ENCODE measurements around the gene FUT2.

FUT2 gene

GRCh38 chr19:48660852-48661710 lies 34.7 kb upstream of the FUT2 start:
- peak overlapping the region; percentile 0 for H3K4me3 ChIP-seq (ENCODE audit: low read length)
- H3K27ac ChIP-seq (ENCODE audit: low read depth, low read length): peak overlapping the region; percentile 16
- no peaks in the 10 kb centered on the region for H3K36me3 ChIP-seq (ENCODE audit: control insufficient read depth, insufficient read depth, low read length)
- no peak overlapping the region for H3K9ac ChIP-seq (ENCODE audit: low read length)
- H3K27me3 ChIP-seq (ENCODE audit: control insufficient read depth, insufficient read depth, low read length): no peaks in the 10 kb centered on the region
- H3K4me1 ChIP-seq (ENCODE audit: control insufficient read depth, insufficient read depth, low read length): peaks cover 5% of the 10 kb centered on the region

DNA sequence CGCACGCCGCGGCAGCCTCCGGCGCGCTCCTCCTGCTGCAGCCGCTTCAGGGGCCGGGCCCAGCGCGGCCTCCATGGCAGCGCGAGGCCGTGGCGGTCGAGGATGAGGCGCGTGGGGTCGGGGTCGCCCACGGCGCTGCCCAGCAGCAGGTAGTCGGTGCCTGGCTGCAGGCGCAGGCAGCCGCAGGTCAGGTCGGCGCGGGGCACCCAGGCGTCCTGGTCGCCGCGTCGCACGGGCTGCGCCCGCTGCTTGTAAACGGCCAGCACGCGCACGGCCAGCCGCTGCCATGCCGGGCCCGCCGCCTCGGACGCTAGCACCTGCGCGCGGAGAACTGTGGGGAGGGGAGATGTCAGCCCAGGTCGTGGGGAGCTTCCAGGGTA lies 34.1 kb upstream of the FUT2 start:
- Histone ChIP-seq H3K4me1 (ENCODE audit: control insufficient read depth, insufficient read depth, low read length) (peaks cover 5% of the 10 kb centered on the region), H3K9ac (ENCODE audit: low read length) (no peak overlapping the region), H3K4me3 (ENCODE audit: low read length) (no peak overlapping the region), H3K36me3 (ENCODE audit: control insufficient read depth, insufficient read depth, low read length) (no peaks in the 10 kb centered on the region), H3K27me3 (ENCODE audit: control insufficient read depth, insufficient read depth, low read length) (no peaks in the 10 kb centered on the region), H3K27ac (ENCODE audit: low read depth, low read length) (no peak overlapping the region)

- no peak overlapping the region for H3K9ac ChIP-seq (ENCODE audit: low read length)
- no peaks in the 10 kb centered on the region for H3K36me3 ChIP-seq (ENCODE audit: control insufficient read depth, insufficient read depth, low read length)
- no peaks in the 10 kb centered on the region for H3K27me3 ChIP-seq (ENCODE audit: control insufficient read depth, insufficient read depth, low read length)
- no peak overlapping the region for H3K27ac ChIP-seq (ENCODE audit: low read depth, low read length)
- H3K4me3 ChIP-seq (ENCODE audit: low read length): no peak overlapping the region
- H3K4me1 ChIP-seq (ENCODE audit: control insufficient read depth, insufficient read depth, low read length): peaks cover 5% of the 10 kb centered on the region
These were observed 32.1 kb upstream of the FUT2 start for GRCh38 chr19:48663667-48664066.

- no peaks in the 10 kb centered on the region for H3K36me3 ChIP-seq (ENCODE audit: control insufficient read depth, insufficient read depth, low read length)
- no peak overlapping the region for H3K4me3 ChIP-seq (ENCODE audit: low read length)
- no peak overlapping the region for H3K27ac ChIP-seq (ENCODE audit: low read depth, low read length)
- no peaks in the 10 kb centered on the region for H3K27me3 ChIP-seq (ENCODE audit: control insufficient read depth, insufficient read depth, low read length)
- peaks cover 5% of the 10 kb centered on the region for H3K4me1 ChIP-seq (ENCODE audit: control insufficient read depth, insufficient read depth, low read length)
- H3K9ac ChIP-seq (ENCODE audit: low read length): no peak overlapping the region
These were observed 31.3 kb upstream of the FUT2 start for GRCh38 chr19:48664476-48664875.

GRCh38 chr19:48665786-48666185 lies 30.0 kb upstream of the FUT2 start:
- H3K27ac ChIP-seq (ENCODE audit: low read depth, low read length): no peak overlapping the region
- H3K4me1 ChIP-seq (ENCODE audit: control insufficient read depth, insufficient read depth, low read length): peaks cover 3% of the 10 kb centered on the region
- H3K9ac ChIP-seq (ENCODE audit: low read length): no peak overlapping the region
- no peaks in the 10 kb centered on the region for H3K36me3 ChIP-seq (ENCODE audit: control insufficient read depth, insufficient read depth, low read length)
- H3K27me3 ChIP-seq (ENCODE audit: control insufficient read depth, insufficient read depth, low read length): no peaks in the 10 kb centered on the region
- H3K4me3 ChIP-seq (ENCODE audit: low read length): no peak overlapping the region

- no peak overlapping the region for H3K9ac ChIP-seq (ENCODE audit: low read length)
- H3K4me3 ChIP-seq (ENCODE audit: low read length): no peak overlapping the region
- H3K27ac ChIP-seq (ENCODE audit: low read depth, low read length): no peak overlapping the region
- H3K27me3 ChIP-seq (ENCODE audit: control insufficient read depth, insufficient read depth, low read length): no peaks in the 10 kb centered on the region
- no peaks in the 10 kb centered on the region for H3K4me1 ChIP-seq (ENCODE audit: control insufficient read depth, insufficient read depth, low read length)
- no peaks in the 10 kb centered on the region for H3K36me3 ChIP-seq (ENCODE audit: control insufficient read depth, insufficient read depth, low read length)
These were observed 27.4 kb upstream of the FUT2 start for GRCh38 chr19:48668332-48668731.

DNA sequence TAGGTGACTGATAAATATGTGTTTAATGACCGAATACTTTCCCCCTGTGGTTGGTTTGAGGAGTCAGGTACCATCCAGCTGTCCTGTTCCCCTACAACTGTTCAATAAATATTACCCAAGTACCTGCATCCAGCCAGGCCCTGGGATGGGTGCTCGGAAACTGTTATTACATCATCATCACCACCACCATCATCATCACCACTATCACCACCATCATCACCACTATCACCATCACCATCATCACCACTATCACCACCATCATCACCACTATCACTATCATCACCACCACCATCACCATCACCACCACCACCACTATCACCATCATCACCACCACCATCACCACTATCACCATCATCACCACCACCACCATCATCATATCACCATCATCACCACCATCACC lies 27.0 kb upstream of the FUT2 start:
- Histone ChIP-seq H3K27me3 (ENCODE audit: control insufficient read depth, insufficient read depth, low read length) (no peaks in the 10 kb centered on the region), H3K9ac (ENCODE audit: low read length) (no peak overlapping the region), H3K4me3 (ENCODE audit: low read length) (no peak overlapping the region), H3K27ac (ENCODE audit: low read depth, low read length) (no peak overlapping the region), H3K4me1 (ENCODE audit: control insufficient read depth, insufficient read depth, low read length) (no peaks in the 10 kb centered on the region), H3K36me3 (ENCODE audit: control insufficient read depth, insufficient read depth, low read length) (no peaks in the 10 kb centered on the region)

GRCh38 chr19:48669903-48670668 lies 25.7 kb upstream of the FUT2 start:
- Histone ChIP-seq H3K4me3 (ENCODE audit: low read length) (no peak overlapping the region), H3K27ac (ENCODE audit: low read depth, low read length) (no peak overlapping the region), H3K36me3 (ENCODE audit: control insufficient read depth, insufficient read depth, low read length) (no peaks in the 10 kb centered on the region), H3K27me3 (ENCODE audit: control insufficient read depth, insufficient read depth, low read length) (no peaks in the 10 kb centered on the region), H3K4me1 (ENCODE audit: control insufficient read depth, insufficient read depth, low read length) (peaks cover 2% of the 10 kb centered on the region), H3K9ac (ENCODE audit: low read length) (no peak overlapping the region)

- Histone ChIP-seq H3K27ac (ENCODE audit: low read depth, low read length) (no peak overlapping the region), H3K9ac (ENCODE audit: low read length) (no peak overlapping the region), H3K36me3 (ENCODE audit: control insufficient read depth, insufficient read depth, low read length) (no peaks in the 10 kb centered on the region), H3K27me3 (ENCODE audit: control insufficient read depth, insufficient read depth, low read length) (no peaks in the 10 kb centered on the region), H3K4me3 (ENCODE audit: low read length) (no peak overlapping the region), H3K4me1 (ENCODE audit: control insufficient read depth, insufficient read depth, low read length) (peaks cover 4% of the 10 kb centered on the region)
These were observed 24.9 kb upstream of the FUT2 start for GRCh38 chr19:48670699-48671445.

DNA sequence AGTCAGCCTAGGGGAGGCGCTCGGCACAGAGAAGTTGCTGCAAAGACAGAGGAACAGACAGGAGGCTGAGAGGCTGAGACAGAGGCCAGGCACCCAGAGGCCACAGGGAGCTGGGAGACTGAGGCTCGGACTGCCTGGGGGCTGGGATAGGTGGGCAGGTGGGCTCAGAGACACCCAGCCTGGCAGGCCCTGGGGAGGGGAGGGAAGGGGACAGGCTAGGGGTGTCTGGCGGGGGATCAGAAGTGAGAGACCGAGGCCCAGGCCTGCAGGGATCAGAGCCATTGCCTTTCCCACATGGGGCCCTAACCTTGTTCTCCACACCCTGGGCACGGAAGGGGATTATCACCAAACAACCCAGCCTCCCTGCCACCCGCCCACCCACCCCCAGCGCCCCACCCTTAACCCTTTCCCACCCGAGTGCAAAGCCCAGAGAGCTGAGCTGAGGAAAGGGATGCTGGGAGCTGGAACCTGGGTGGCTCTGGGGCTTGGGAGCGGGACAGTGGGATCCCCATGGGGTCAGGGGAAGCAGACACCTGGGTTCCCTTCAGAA lies 24.2 kb upstream of the FUT2 start:
- Histone ChIP-seq H3K36me3 (ENCODE audit: control insufficient read depth, insufficient read depth, low read length) (no peaks in the 10 kb centered on the region), H3K27me3 (ENCODE audit: control insufficient read depth, insufficient read depth, low read length) (no peaks in the 10 kb centered on the region), H3K4me3 (ENCODE audit: low read length) (no peak overlapping the region), H3K4me1 (ENCODE audit: control insufficient read depth, insufficient read depth, low read length) (peaks cover 4% of the 10 kb centered on the region), H3K9ac (ENCODE audit: low read length) (no peak overlapping the region), H3K27ac (ENCODE audit: low read depth, low read length) (no peak overlapping the region)

- H3K4me3 ChIP-seq (ENCODE audit: low read length): no peak within 1 kb of the TSS
- no peak within 1 kb of the TSS for H3K9ac ChIP-seq (ENCODE audit: low read length)
- H3K27ac ChIP-seq (ENCODE audit: low read depth, low read length): no peak within 1 kb of the TSS
- H3K4me1 ChIP-seq (ENCODE audit: control insufficient read depth, insufficient read depth, low read length): peaks cover 4% of the 10 kb centered on the region
- no peaks in the 10 kb centered on the region for H3K36me3 ChIP-seq (ENCODE audit: control insufficient read depth, insufficient read depth, low read length)
- no peaks in the 10 kb centered on the region for H3K27me3 ChIP-seq (ENCODE audit: control insufficient read depth, insufficient read depth, low read length)
These were observed 22.8 kb upstream of the FUT2 start, which contains the start of gene NTN5 for GRCh38 chr19:48672994-48673393. Gene NTN5, minus strand, starts transcription at chr19:48673017. Its CDS starts 2,031 bp downstream, at chr19:48670986.
